HL-60 (cell line): ENCODE data around the gene OR9Q1.

ENCODE experiments used
- DNase-seq, 2 experiments: peaks; one replicate each; pipeline ENCODE4 v3.0.0-alpha.2; 2010 to 2020; ENCODE audit warnings: low read depth in 1 of 2, low spot score in 1 of 2
- H3K27ac ChIP-seq: fragments of 250-450 bp; sonication (Bioruptor Pico); replicated peaks from 2 replicates; pipeline ENCODE4 v1.5.1; 2020; ENCODE audit warnings: mild to moderate bottlenecking, moderate library complexity
- H3K27me3 ChIP-seq: fragments of 250-450 bp; sonication (Bioruptor Pico); 2 replicates; pipeline ENCODE4 v1.5.1; 2021; ENCODE audit warnings: mild to moderate bottlenecking, moderate library complexity; ENCODE audit not compliant: insufficient read depth, poor library complexity, severe bottlenecking
- H3K4me3 ChIP-seq: replicated peaks from 2 replicates; pipeline ENCODE4 v1.5.1; 2011; ENCODE audit warnings: mild to moderate bottlenecking, control low read depth, low read length; ENCODE audit not compliant: insufficient read depth
- CTCF ChIP-seq: IDR thresholded peaks from one replicate; pipeline ENCODE4 v1.5.1; 2011; ENCODE audit warnings: low read length, control low read depth, inconsistent platforms; ENCODE audit not compliant: insufficient read depth
- GABPA ChIP-seq: IDR thresholded peaks from 2 replicates; pipeline ENCODE4 v1.6.1; 2012; ENCODE audit warnings: low read depth
- POLR2AphosphoS5 ChIP-seq: IDR thresholded peaks from 2 replicates; pipeline ENCODE4 v1.6.1; 2012; ENCODE audit warnings: low read depth
- REST ChIP-seq: IDR thresholded peaks from 2 replicates; pipeline ENCODE4 v1.6.1; 2012; ENCODE audit warnings: low read depth; ENCODE audit not compliant: insufficient replicate concordance
- SPI1 ChIP-seq: IDR thresholded peaks from 2 replicates; pipeline ENCODE4 v1.6.1; 2012; ENCODE audit warnings: low read depth, mild to moderate bottlenecking, borderline replicate concordance

Gene OR9Q1

GRCh38 chr11:58164990-58165389 is 141.3 kb downstream of the OR9Q1 start:
- no peak for DNase-seq
- H3K27me3 ChIP-seq = no peaks in the 10 kb centered on the region
- no peak overlapping the region for H3K4me3 ChIP-seq
- no peak for TF ChIP-seq GABPA
- TF ChIP-seq SPI1 = no peak
- no peak for TF ChIP-seq REST
- no peak for TF ChIP-seq CTCF
- no peak for TF ChIP-seq POLR2AphosphoS5
- H3K27ac ChIP-seq = no peak overlapping the region

GRCh38 chr11:58165504-58166106 is 141.9 kb downstream of the OR9Q1 start:
- no peak for DNase-seq
- no peak overlapping the region for H3K4me3 ChIP-seq
- TF ChIP-seq GABPA = no peak
- no peak for TF ChIP-seq CTCF
- no peak for TF ChIP-seq REST
- no peak for TF ChIP-seq SPI1
- TF ChIP-seq POLR2AphosphoS5 = no peak
- H3K27ac ChIP-seq = no peak overlapping the region
- no peaks in the 10 kb centered on the region for H3K27me3 ChIP-seq

GRCh38 chr11:58177409-58178054 is 153.9 kb downstream of the OR9Q1 start:
- no peaks in the 10 kb centered on the region for H3K27me3 ChIP-seq
- TF ChIP-seq SPI1 (no peak), POLR2AphosphoS5 (no peak), REST (no peak), GABPA (no peak), CTCF (no peak)

More at GRCh38 chr11:58177409-58178054, 153.9 kb downstream of the OR9Q1 start:
- Histone ChIP-seq H3K27ac (no peak overlapping the region), H3K4me3 (no peak overlapping the region)
- DNase-seq = no peak
